ENCODE data around the gene C17orf114. TPM values are rescaled to one million over a fixed set of nuclear protein-coding genes. Genes with fewer than 3 reads are reported as not detected.

C17orf114 gene

Other genes with a start within 250 kb of the C17orf114 start
- gene MYBBP1A, start 246.9 kb downstream of the C17orf114 start, total RNA-seq (2014; rRNA removed; shearing (Covaris generic)), result 71.3 and 75.6 TPM in 2 replicates
- gene GGT6, start 241.8 kb downstream of the C17orf114 start, total RNA-seq (2014; rRNA removed; shearing (Covaris generic)), result not detected in 2 replicates
- gene SMTNL2, start 217.8 kb downstream of the C17orf114 start, total RNA-seq (2014; rRNA removed; shearing (Covaris generic)), result 0.12 and 0.17 TPM in 2 replicates
- 2.1 and 2.3 TPM in 2 replicates for gene ALOX15, start 160.7 kb downstream of the C17orf114 start, total RNA-seq (2014; rRNA removed; shearing (Covaris generic))
- 58.2 and 61.8 TPM in 2 replicates for gene PELP1, start 98.2 kb downstream of the C17orf114 start, total RNA-seq (2014; rRNA removed; shearing (Covaris generic))
- 28.8 and 32.9 TPM in 2 replicates for gene ARRB2, start 91.7 kb downstream of the C17orf114 start, total RNA-seq (2014; rRNA removed; shearing (Covaris generic))
- 21.8 and 24.3 TPM in 2 replicates for gene MED11, start 70.9 kb downstream of the C17orf114 start, total RNA-seq (2014; rRNA removed; shearing (Covaris generic))
- 0.22 and 0.23 TPM in 2 replicates for gene ZMYND15, start 62.5 kb downstream of the C17orf114 start, total RNA-seq (2014; rRNA removed; shearing (Covaris generic))
- 16.2 and 18.0 TPM in 2 replicates for gene CXCL16, start 62.4 kb downstream of the C17orf114 start, total RNA-seq (2014; rRNA removed; shearing (Covaris generic))
- not detected in 2 replicates for gene TM4SF5, start 30.4 kb downstream of the C17orf114 start, total RNA-seq (2014; rRNA removed; shearing (Covaris generic))
- gene VMO1, start 16.0 kb downstream of the C17orf114 start, total RNA-seq (2014; rRNA removed; shearing (Covaris generic)), result not detected in 2 replicates
- gene GLTPD2, start 13.4 kb downstream of the C17orf114 start, total RNA-seq (2014; rRNA removed; shearing (Covaris generic)), result not detected in 2 replicates
- 141 and 171 TPM in 2 replicates for gene PSMB6, start 6.2 kb downstream of the C17orf114 start, total RNA-seq (2014; rRNA removed; shearing (Covaris generic))
- gene PLD2, start 4.8 kb upstream of the C17orf114 start, total RNA-seq (2014; rRNA removed; shearing (Covaris generic)), result 9.7 and 14.8 TPM in 2 replicates
- 19.4 and 19.8 TPM in 2 replicates for gene MINK1, start 31.0 kb upstream of the C17orf114 start, total RNA-seq (2014; rRNA removed; shearing (Covaris generic))
- 0.59 and 0.63 TPM in 2 replicates for gene C17orf107, start 97.2 kb upstream of the C17orf114 start, total RNA-seq (2014; rRNA removed; shearing (Covaris generic))
- gene CHRNE, start 100.8 kb upstream of the C17orf114 start, total RNA-seq (2014; rRNA removed; shearing (Covaris generic)), result not detected in 2 replicates
- not detected in 2 replicates for gene GP1BA, start 129.9 kb upstream of the C17orf114 start, total RNA-seq (2014; rRNA removed; shearing (Covaris generic))
- gene SLC25A11, start 137.7 kb upstream of the C17orf114 start, total RNA-seq (2014; rRNA removed; shearing (Covaris generic)), result 53.4 and 54.3 TPM in 2 replicates
- 59.5 and 62.7 TPM in 2 replicates for gene RNF167, start 137.9 kb upstream of the C17orf114 start, total RNA-seq (2014; rRNA removed; shearing (Covaris generic))
- 960 and 1,088 TPM in 2 replicates for gene PFN1, start 146.2 kb upstream of the C17orf114 start, total RNA-seq (2014; rRNA removed; shearing (Covaris generic))
- gene ENO3, start 148.8 kb upstream of the C17orf114 start, total RNA-seq (2014; rRNA removed; shearing (Covaris generic)), result 5.4 and 7.5 TPM in 2 replicates
- 56.0 and 57.1 TPM in 2 replicates for gene SPAG7, start 165.5 kb upstream of the C17orf114 start, total RNA-seq (2014; rRNA removed; shearing (Covaris generic))
- 54.5 and 59.9 TPM in 2 replicates for gene CAMTA2, start 185.3 kb upstream of the C17orf114 start, total RNA-seq (2014; rRNA removed; shearing (Covaris generic))
- gene INCA1, start 195.2 kb upstream of the C17orf114 start, total RNA-seq (2014; rRNA removed; shearing (Covaris generic)), result not detected in 2 replicates
- 50.3 and 52.6 TPM in 2 replicates for gene KIF1C, start 195.6 kb upstream of the C17orf114 start, total RNA-seq (2014; rRNA removed; shearing (Covaris generic))
- gene SLC52A1, start 233.1 kb upstream of the C17orf114 start, total RNA-seq (2014; rRNA removed; shearing (Covaris generic)), result 0.12 and 0.35 TPM in 2 replicates